22Rv1 (cell line): Measurements from ENCODE around the gene DCLRE1C.
"Not testable (repeated sequence)": the region's sequence is repeated elsewhere in the genome, so short reads cannot be mapped to it uniquely, and the experiment has no call there.

Experiments used
- H3K27ac ChIP-seq: fragments of 450-650 bp; 2 replicates; pipeline ENCODE4 v1.5.1; 2017
- ZFX ChIP-seq: fragments of 450-650 bp; IDR thresholded peaks from 2 replicates; pipeline ENCODE4 v1.6.1; 2017; ENCODE audit warnings: antibody characterized with exemption, borderline replicate concordance
- TF ChIP-seq, protein P1 (sequence below): fragments of 450-650 bp; IDR thresholded peaks from 2 replicates; pipeline ENCODE4 v1.5.1; 2017; ENCODE audit warnings: mild to moderate bottlenecking

The DCLRE1C gene

GRCh38 chr10:14911801-14912200, 42.1 kb downstream of the DCLRE1C start:
- TF ChIP-seq, protein P1, sequence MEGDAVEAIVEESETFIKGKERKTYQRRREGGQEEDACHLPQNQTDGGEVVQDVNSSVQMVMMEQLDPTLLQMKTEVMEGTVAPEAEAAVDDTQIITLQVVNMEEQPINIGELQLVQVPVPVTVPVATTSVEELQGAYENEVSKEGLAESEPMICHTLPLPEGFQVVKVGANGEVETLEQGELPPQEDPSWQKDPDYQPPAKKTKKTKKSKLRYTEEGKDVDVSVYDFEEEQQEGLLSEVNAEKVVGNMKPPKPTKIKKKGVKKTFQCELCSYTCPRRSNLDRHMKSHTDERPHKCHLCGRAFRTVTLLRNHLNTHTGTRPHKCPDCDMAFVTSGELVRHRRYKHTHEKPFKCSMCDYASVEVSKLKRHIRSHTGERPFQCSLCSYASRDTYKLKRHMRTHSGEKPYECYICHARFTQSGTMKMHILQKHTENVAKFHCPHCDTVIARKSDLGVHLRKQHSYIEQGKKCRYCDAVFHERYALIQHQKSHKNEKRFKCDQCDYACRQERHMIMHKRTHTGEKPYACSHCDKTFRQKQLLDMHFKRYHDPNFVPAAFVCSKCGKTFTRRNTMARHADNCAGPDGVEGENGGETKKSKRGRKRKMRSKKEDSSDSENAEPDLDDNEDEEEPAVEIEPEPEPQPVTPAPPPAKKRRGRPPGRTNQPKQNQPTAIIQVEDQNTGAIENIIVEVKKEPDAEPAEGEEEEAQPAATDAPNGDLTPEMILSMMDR: no peak
- no peak for TF ChIP-seq ZFX
- H3K27ac ChIP-seq: no peak overlapping the region

GRCh38 chr10:14910953-14911352, 42.9 kb downstream of the DCLRE1C start:
- H3K27ac ChIP-seq: no peak overlapping the region
- TF ChIP-seq, protein P1: no peak
- no peak for TF ChIP-seq ZFX

DNA sequence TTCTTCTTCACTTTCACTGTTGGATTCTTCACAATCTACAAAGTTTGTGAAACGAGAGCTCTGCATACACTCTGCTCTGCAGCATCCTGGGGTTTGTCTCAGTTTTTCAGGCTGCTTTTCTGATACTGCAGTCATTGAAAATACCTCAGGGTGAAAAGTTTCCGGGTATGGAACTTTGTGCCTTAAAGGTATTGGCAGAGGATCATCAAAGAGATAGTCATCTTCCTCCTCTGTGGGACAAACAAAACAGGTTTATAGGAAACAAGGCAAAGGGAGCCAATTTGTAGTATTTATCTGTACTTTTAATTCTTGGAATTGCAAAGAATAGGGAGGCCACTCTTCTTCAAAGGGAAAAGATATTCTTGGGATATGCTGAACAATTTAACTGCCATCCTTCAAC, 44.8 kb downstream of the DCLRE1C start:
- TF ChIP-seq, protein P1: no peak
- TF ChIP-seq ZFX: no peak
- H3K27ac ChIP-seq: peak overlapping the region; percentile 39

DNA sequence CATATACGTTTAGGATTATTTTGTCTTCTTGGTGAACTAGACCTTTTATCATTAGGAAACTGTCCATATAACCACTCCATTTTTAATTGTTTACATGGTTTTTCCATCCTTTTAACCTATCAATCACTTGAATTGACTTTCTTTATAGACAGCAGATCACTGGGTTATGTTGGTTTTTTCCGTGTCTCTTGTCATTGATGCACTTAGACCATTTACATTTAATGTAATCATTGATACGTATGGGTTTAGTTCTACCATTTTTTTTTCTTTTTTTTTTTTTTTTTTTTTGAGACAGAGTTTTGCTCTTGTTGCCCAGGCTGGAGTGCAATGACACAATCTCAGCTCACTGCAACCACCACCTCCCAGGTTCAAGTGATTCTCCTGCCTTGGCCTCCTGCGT, 46.3 kb downstream of the DCLRE1C start:
- not testable (repeated sequence) for H3K27ac ChIP-seq

- TF ChIP-seq, protein P1: no peak
- no peak for TF ChIP-seq ZFX
- H3K27ac ChIP-seq: no peak overlapping the region
Measured at GRCh38 chr10:14906765-14907164, 47.1 kb downstream of the DCLRE1C start.

- TF ChIP-seq, protein P1: no peak
- no peak for TF ChIP-seq ZFX
- H3K27ac ChIP-seq: no peak overlapping the region
Measured at GRCh38 chr10:14905890-14906289, 48.0 kb downstream of the DCLRE1C start.

- H3K27ac ChIP-seq: no peak overlapping the region
- TF ChIP-seq, protein P1: no peak
- TF ChIP-seq ZFX: no peak
Measured at GRCh38 chr10:14904864-14905263, 49.0 kb downstream of the DCLRE1C start.

DNA sequence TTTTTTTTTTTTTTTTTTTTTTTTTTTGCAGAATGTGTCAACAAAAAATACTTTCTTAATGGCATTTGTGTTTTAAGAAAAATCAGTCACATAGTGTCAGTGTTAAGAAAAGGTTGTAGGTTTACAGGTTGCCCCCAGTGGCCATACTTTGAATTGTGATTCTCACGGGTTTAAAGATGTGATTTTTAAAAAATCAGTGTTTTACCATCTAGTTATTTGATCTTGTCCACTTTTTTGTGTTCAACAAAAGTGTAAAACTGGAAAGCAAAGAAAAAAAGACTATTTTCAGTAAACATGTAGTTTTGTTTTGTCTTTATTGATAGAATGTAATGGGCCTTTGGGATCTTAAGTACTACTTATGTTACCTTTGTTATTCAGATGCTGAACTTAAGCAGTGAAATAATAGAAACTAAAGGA, 49.6 kb downstream of the DCLRE1C start:
- TF ChIP-seq, protein P1: peak; percentile 68
- no peak for TF ChIP-seq ZFX

More for the DNA sequence above, 49.6 kb downstream of the DCLRE1C start:
- no peak overlapping the region for H3K27ac ChIP-seq
